Heart left ventricle (tissue), 16 donors: Measurements from ENCODE around the gene ALAS1. TPM values are rescaled to one million over a fixed set of nuclear protein-coding genes. Genes with fewer than 3 reads are reported as not detected.
A peak's percentile ranks its signal among the peaks of the same experiment; 100 is the strongest.

Source experiments
- ATAC-seq, 4 donors: fragments of 200-7000 bp; cut with Tn5 transposase; one replicate each; pipeline ENCODE4 v1.9.1; 2020 to 2022; ENCODE audit warnings: moderate library complexity in 4 of 4, mild to moderate bottlenecking in 3 of 4, moderate number of reproducible peaks in 1 of 4
- DNase-seq, 5 donors: peaks; one replicate each; pipeline ENCODE4 v3.0.0-alpha.2; 2020
- H3K27ac ChIP-seq, 12 donors: fragments of 200-600 bp; sonication (generic) in 4 of 12; one replicate each; pipeline versions ENCODE4 v1.5.0 to v1.8.0; 2016 to 2022; ENCODE audit warnings: mild to moderate bottlenecking in 2 of 12
- H3K27me3 ChIP-seq, 9 donors: fragments of 200-600 bp; sonication (generic) in 2 of 9; one replicate each; pipeline versions ENCODE4 v1.5.1 to v1.8.0; 2016 to 2022; ENCODE audit warnings: mild to moderate bottlenecking in 3 of 9
- H3K36me3 ChIP-seq, 9 donors: fragments of 200-600 bp; sonication (generic) in 2 of 9; one replicate each; pipeline versions ENCODE4 v1.5.0 to v1.8.0; 2018 to 2022; ENCODE audit warnings: mild to moderate bottlenecking in 2 of 9
- H3K4me1 ChIP-seq, 12 donors: fragments of 200-600 bp; sonication (generic) in 4 of 12; one replicate each; pipeline versions ENCODE4 v1.5.0 to v1.8.0; 2016 to 2022; ENCODE audit warnings: mild to moderate bottlenecking in 3 of 12
- H3K4me3 ChIP-seq, 12 donors: fragments of 200-600 bp; sonication (generic) in 4 of 12; one replicate each; pipeline versions ENCODE4 v1.5.0 to v1.8.0; 2017 to 2022; ENCODE audit warnings: mild to moderate bottlenecking in 9 of 12, moderate library complexity in 4 of 12
- H3K9me3 ChIP-seq, 12 donors: fragments of 200-600 bp; sonication (generic) in 4 of 12; one replicate each; pipeline versions ENCODE4 v1.5.0 to v1.8.0; 2016 to 2022; ENCODE audit warnings: mild to moderate bottlenecking in 1 of 12
- CTCF ChIP-seq, 12 donors: fragments of 200-600 bp; sonication (generic) in 4 of 12; IDR thresholded peaks; one replicate each; pipeline versions ENCODE4 v1.5.0 to v1.8.0; 2018 to 2022; ENCODE audit warnings: antibody characterized with exemption in 12 of 12, mild to moderate bottlenecking in 5 of 12
- POLR2A ChIP-seq, 2 donors: fragments of 450-650 bp; IDR thresholded peaks; one replicate each; pipeline ENCODE4 v1.6.1; 2017; ENCODE audit warnings: antibody characterized with exemption in 2 of 2, mild to moderate bottlenecking in 2 of 2, moderate library complexity in 2 of 2
- WGBS, 4 donors: extraction: QIAGEN DNeasy Blood & Tissue Kit in 2 of 4; methylation state at CpG; one replicate each; pipeline versions ENCODE4 v1.1.5 to v1.1.7; 2013 to 2018; 5-methylcytosine and 5-hydroxymethylcytosine counted together
- intact Hi-C, 10 donors: fragments of 100-400 bp; cut with DNase I; formaldehyde crosslinking; loops; one replicate each; pipeline versions ENCODE4 v1.11.1 to v1.14.2; 2022
- polyA plus RNA-seq, 2 donors: library from polyadenylated mRNA; stranded (reverse); fragments of 200-250 nt; gene quantifications; one replicate each; pipeline ENCODE4 v1.2.3, GENCODE V29; 2013
- total RNA-seq, 9 donors: library from RNA; depleted of rRNA in 2 of 9; stranded (reverse); fragments of >200 nt in 2 of 9; fragmentation: NEBNext Ultra II Directional in 3 of 9; extraction: Animal tissue kit (Norgen Biotek cat#: 25700) in 3 of 9; gene quantifications; one replicate each; pipeline versions ENCODE4 v1.1.0 to v1.2.4, GENCODE V29; 2016 to 2023
- donor health status: ischemic (EF 13 %, LVEDD 7.1; RV severe dilation, severe dysfunction).
- donor health status: healthy with polysubstance abuse.
- donor health status: DM: no; HTN: yes; CAD: no.
- donor health status: DM: no; HTN: no; CAD: no.
- donor health status: ischemic (EF 25% LVEDD 6.9; RV normal size, moderate dysfunction).
- donor health status: ischemic (EF 25% LVEDD 5.7; RV mildly dilated, moderate dysfunction).
- donor health status: healthy.
- donor health status: DM: yes; HTN: yes; CAD: no.
- donor health status: ischemic (EF 35%, LVEDD 5.7; RV mildly dilated, moderate dysfunction).
- donor health status: nonischemic (EF 11% LVEDD 7.7; RV severe dilation, severe dysfunction).
- donor health status: DM: yes; HTN: yes; CAD: no.
- donor health status: PGD.
- donor health status: ischemic (EF 29% LVEDD 5.4; RV normal size, mild dysfunction).
- donor health status: nonischemic (EF 23%, LVEDD 6.1; RV moderate dilation, normal function).

The ALAS1 gene
- total and polyA plus RNA-seq, 11 donors: 77.9 to 213 (median 132) TPM

GRCh38 chr3:52210550-52211046, 12.6 kb downstream of the ALAS1 start:
- DNase-seq (no peak), ATAC-seq (peak in 2 of 4 donors; percentile 25 to 43)
- TF ChIP-seq CTCF (IDR thresholded peaks at IDR 0.05): no peak
- no peak for TF ChIP-seq POLR2A (IDR thresholded peaks at IDR 0.05)
- Histone ChIP-seq H3K4me3 (no peak overlapping the region), H3K27me3 (no peaks in the 10 kb centered on the region), H3K4me1 (peaks cover 0 to 18% (median 0%) of the 10 kb centered on the region in 12 donors), H3K27ac (no peak overlapping the region), H3K9me3 (no peaks in the 10 kb centered on the region), H3K36me3 (peaks cover 0 to 100% (median 100%) of the 10 kb centered on the region in 9 donors)
- intact Hi-C loops: no loop called here
- 79 to 84% (median 83%) methylated on average over 6 of the region's 6 CpGs for WGBS, 4 donors

- H3K27me3 ChIP-seq: no peaks in the 10 kb centered on the region
- H3K4me3 ChIP-seq: no peak overlapping the region
- intact Hi-C loops: no loop called here
- no peak for ATAC-seq
- H3K9me3 ChIP-seq: no peaks in the 10 kb centered on the region
- no peak overlapping the region for H3K27ac ChIP-seq
- H3K36me3 ChIP-seq: peaks cover 0 to 97% (median 95%) of the 10 kb centered on the region in 9 donors
- H3K4me1 ChIP-seq: peaks cover 0 to 26% (median 5%) of the 10 kb centered on the region in 12 donors
- 95 to 98% (median 95%) methylated on average over 6 to 18 of the region's 18 CpGs for WGBS, 4 donors
- no peak for DNase-seq
- TF ChIP-seq CTCF (IDR thresholded peaks at IDR 0.05) (no peak), POLR2A (IDR thresholded peaks at IDR 0.05) (no peak)
Observed at GRCh38 chr3:52211268-52211891, 13.4 kb downstream of the ALAS1 start.

- WGBS, 4 donors: 76 to 90% (median 78%) methylated on average over 8 of the region's 8 CpGs
- H3K27ac ChIP-seq: no peak overlapping the region
- ATAC-seq (no peak), DNase-seq (no peak)
- H3K9me3 ChIP-seq: no peaks in the 10 kb centered on the region
- no peak overlapping the region for H3K4me3 ChIP-seq
- no peak for TF ChIP-seq POLR2A (IDR thresholded peaks at IDR 0.05)
- no peak for TF ChIP-seq CTCF (IDR thresholded peaks at IDR 0.05)
- peaks cover 0 to 81% (median 79%) of the 10 kb centered on the region in 9 donors for H3K36me3 ChIP-seq
- peaks cover 0 to 42% (median 19%) of the 10 kb centered on the region in 12 donors for H3K4me1 ChIP-seq
- intact Hi-C loops: no loop called here
- H3K27me3 ChIP-seq: no peaks in the 10 kb centered on the region
Observed at GRCh38 chr3:52213005-52213404, 15.0 kb downstream of the ALAS1 start.

GRCh38 chr3:52213901-52214300, 15.9 kb downstream of the ALAS1 start:
- H3K27me3 ChIP-seq: no peaks in the 10 kb centered on the region
- H3K4me3 ChIP-seq: no peak overlapping the region
- no peak for ATAC-seq
- H3K4me1 ChIP-seq: peaks cover 0 to 49% (median 24%) of the 10 kb centered on the region in 12 donors
- H3K36me3 ChIP-seq: peaks cover 0 to 72% (median 70%) of the 10 kb centered on the region in 9 donors
- intact Hi-C loops: no loop called here
- no peak for DNase-seq
- no peak overlapping the region for H3K27ac ChIP-seq
- no peaks in the 10 kb centered on the region for H3K9me3 ChIP-seq
- no peak for TF ChIP-seq POLR2A (IDR thresholded peaks at IDR 0.05)
- TF ChIP-seq CTCF (IDR thresholded peaks at IDR 0.05): no peak
